Stimulated activated CD4-positive, alpha-beta T cell treated with anti-CD3 and anti-CD28 coated beads, Interleukin-12 subunit alpha, Interleukin-12 subunit beta, amount 100 ng/mL, for 24 hours (primary cell): Measurements from ENCODE around the gene RAD51AP1.
"Not testable (repeated sequence)": the region's sequence is repeated elsewhere in the genome, so short reads cannot be mapped to it uniquely, and the experiment has no call there.

Source experiments
- DNase-seq, 2 experiments: peaks; one replicate each; pipeline ENCODE4 v3.0.0-alpha.2; 2020; ENCODE audit warnings: low read depth in 2 of 2

RAD51AP1 gene, protein sequence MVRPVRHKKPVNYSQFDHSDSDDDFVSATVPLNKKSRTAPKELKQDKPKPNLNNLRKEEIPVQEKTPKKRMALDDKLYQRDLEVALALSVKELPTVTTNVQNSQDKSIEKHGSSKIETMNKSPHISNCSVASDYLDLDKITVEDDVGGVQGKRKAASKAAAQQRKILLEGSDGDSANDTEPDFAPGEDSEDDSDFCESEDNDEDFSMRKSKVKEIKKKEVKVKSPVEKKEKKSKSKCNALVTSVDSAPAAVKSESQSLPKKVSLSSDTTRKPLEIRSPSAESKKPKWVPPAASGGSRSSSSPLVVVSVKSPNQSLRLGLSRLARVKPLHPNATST

DNA sequence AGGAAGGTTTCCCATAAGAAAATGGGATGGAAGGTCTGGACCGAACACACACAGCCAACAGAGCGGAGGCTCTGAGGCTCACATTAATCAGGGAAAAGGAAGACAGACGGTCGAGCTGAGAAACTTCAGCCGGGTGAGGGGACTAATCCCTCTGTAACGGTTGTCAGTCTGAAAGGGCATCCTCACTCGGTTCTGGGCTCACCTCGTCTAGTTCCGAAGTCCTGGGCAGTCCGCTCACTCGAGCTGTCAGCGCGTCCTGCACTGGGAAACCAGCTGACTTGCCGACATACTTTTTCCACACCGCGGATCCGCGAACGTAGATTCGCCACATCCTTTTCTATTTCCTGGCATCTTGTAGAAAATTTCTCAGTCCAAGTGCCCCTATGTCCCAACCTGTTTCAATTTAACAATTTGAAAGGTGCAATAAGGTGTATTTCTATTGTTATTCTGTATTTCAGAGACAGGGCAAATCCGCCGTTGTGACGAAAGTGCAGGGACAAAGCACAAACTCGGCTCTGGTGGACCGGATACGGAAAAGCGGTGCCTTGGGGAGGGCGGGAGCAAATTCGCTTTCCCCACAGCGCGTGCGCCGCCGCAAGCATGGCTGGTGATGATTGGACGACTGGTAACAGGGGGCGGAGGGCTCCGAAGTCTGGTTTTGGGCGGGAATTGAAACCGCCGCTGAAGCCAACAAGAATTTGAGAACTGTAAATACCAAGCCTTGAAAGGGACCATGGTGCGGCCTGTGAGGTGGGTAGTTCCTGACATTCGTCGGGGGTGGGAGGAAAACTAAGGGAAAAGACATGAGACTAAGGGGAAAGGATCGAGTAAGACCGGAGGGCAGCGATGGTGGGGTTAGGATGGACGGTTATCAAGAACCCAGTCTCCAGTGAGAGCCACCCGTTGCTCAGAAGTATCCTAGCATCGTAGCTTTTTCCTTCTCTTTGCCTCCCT is at the start of gene RAD51AP1:
TSS of gene RAD51AP1 (plus strand) at position 684 of the 954 bp plus-strand sequence. CDS start at position 734, 50 bp downstream.
- DNase-seq = peak; percentile 90

DNA sequence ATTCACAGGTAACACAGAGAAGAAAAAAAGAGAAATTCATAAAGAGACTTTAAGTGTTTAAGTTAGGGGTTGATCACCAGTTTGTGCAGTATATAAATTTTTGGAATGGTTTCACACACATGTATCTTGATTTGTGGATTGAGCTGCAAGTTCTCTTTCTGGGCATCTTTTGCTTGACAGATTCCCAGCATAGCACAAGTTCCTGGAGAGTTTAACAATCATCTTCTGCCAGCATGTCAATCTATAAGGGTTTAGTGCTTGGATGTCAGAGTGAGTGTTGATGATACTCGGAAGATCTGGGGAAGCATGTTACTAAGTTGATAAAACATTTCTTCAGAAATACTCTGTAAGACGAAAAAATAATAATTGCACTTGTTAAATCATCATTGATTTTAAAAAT is 49.1 kb upstream of the RAD51AP1 start:
- no peak for DNase-seq

DNA sequence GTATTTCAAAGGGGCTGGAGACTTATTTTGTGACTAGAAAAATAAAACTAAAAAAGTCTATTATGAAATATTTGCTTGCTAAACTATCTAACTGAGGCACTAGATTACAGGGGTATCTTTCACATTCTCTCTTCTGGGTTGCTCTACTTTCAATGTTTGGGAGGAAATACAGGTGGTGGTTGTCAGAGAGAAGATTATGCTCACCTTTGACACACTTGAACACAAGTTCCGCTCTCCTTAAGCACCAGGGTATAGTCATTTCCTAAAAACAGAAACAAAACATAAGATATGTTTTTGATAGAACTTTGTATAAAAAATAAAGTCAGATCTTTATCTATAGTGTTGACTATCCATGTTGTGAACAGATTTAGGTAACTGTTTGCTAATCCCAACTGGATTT is 47.7 kb upstream of the RAD51AP1 start:
- DNase-seq = no peak

DNA sequence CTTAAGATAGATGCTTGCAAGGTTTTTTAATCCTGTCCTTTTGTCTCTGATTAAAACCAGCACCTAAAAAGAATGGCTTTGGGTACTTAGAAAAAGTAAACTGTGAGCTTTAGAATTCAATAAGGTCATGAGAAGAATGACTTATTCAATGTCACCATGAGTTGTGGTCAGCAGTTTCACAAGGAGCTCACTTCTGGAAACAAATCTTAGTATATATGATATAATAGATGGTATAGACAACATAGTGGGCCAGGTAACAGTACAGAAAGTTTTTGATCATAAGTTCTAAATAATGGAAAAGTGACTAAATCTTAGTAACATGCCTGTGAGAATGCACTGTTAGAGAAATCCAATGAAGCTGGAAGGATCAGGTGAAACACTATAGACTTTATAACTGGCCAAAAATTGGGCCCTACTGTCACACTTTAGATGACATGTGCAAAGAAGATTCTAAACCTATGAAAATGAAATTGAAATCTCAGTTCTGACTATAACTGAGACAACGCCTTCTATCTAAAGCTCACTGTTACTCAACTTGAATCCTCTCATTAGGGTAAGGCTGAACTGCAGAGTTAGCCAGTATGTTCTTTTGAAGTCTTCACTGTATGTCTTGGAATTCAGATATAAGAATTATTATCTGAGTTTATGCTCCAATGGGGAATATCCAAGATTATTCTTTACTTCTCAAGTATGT is 42.4 kb upstream of the RAD51AP1 start:
- DNase-seq = no peak

DNA sequence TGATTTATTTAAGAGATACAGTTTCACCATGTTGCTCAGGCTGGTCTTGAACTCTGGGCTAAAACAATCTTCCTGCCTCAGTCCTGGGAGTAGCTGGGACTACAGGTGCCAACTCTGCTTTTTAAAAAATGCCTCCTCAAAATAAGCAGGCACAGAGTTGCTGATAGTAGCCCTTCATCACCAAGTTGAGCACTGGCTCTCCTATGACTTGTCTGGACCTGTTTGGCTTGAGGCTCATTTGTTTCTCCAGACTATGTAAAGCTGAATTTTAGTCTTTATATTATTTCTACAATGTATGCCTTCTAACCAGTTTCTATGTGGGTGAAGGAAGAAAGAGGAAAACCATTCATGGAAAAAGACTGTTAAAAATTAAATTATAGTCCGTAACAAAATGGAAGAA is 39.5 kb upstream of the RAD51AP1 start:
- no peak for DNase-seq

DNA sequence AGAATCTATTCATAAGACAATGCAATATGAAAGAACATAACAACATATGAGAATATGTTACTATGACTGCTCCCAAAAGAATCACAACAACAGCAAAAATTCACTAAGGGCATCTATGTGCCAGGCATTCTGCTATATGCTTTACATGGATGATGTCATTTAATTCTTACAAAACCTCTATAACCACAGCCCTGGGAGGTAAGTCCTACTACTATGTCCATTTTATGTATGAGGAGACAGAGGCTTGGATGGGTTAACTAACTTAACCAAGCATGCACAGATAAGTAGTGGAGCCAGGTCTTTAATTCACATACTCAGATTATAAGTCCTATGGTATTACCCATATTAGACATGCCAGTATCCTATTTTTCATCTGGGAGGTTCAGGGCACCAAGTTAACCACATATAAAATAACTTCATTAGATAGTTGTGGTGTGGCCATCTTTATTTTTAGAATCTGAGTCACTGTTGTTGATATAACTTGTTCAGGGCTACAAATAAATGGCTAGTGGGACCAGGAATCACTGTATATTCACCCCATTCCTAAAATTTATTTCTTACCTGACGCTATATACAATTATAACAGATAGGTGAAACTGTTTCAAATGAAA is 33.2 kb upstream of the RAD51AP1 start:
- DNase-seq = no peak

DNA sequence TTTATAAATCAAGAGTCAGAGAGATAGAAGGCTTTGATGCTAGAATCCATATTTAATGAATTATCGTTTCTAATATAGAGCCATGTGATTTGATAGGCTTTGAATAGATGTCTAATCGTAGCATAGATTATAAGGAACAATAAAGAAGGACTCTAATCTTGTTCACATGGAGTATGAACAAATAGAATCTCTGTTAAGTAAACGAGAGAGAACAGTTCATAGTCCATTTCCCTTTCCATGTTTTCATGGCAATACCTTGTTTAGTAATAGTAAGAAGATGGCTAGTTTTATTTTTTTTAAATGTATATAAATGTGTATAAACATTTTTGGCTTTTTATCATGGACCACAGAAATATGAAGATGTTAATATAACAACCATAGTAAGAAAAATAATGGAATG is 32.3 kb upstream of the RAD51AP1 start:
- DNase-seq = no peak

DNA sequence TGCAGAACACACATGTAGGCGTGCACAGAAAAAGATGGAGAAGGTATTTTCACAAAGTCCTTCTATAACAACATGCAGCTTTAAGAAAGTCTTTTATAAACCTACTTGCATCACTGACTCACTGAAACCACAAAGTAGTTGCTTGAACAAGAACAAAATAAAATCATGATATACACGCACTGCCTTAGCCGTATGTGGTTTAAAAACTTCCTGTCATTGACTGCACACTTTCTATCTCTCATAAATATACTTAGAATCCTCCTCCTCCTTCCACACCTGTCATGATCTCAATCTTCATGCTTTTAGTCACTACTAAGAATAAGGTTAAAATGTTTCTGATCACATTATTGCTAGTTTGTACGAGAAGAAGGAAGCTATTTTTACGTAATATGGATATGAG is 31.8 kb upstream of the RAD51AP1 start:
- no peak for DNase-seq

DNA sequence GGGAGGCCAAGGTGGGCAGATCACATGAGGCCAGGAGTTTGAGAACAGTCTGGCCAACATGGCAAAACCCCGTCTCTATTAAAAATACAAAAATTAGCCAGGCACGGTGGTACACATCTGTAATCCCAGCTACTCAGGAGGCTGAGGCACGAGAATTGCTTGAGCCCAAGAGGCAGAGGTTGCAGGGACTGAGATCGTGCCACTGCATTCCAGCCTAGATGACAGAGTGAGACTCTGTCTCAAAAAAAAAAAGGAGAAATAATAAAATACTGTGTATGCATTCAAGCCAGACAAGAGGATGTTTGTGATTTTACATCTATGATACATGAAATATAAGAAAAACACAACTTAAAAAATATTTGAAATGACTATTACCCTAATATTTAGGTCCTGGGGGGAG is 30.2 kb upstream of the RAD51AP1 start:
- DNase-seq = not testable (repeated sequence)

DNA sequence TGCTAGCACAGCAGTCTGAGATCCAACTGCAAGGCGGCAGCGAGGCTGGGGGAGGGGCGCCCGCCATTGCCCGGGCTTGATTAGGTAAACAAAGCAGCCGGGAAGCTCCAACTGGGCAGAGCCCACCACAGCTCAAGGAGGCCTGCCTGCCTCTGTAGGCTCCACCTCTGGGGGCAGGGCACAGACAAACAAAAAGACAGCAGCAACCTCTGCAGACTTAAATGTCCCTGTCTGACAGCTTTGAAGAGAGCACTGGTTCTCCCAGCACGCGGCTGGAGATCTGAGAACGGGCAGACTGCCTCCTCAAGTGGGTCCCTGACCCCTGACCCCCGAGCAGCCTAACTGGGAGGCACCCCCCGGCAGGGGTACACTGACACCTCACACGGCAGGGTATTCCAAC is 29.4 kb upstream of the RAD51AP1 start:
- DNase-seq = not testable (repeated sequence)

DNA sequence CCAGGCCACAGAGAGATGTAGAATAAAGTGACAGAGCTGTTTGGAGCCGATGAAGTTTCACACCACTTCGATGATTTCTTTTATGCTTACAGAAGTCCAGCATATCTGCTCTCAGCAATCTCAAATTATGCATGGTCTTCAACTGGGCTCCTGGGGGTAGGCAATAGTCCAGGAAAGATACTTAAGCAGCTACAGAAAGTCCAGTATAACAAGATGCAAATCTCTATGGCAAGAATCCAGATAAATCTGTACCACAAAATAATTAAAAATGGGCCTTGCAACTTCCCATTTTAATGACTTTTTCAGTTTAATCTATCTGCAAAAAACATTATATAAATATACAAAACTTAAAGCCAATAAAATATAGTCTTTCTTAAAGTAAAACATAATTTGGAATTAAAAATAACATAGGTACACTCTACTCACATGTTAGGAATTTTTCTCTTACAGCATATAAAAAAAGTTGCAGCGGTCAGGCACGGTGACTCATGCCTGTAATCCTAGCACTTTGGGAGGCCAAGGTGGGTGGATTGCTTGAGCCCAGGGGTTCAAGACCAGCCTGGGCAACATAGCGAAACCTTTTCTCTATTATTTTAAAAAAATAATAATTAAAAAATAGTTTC is 20.5 kb upstream of the RAD51AP1 start:
- no peak for DNase-seq

DNA sequence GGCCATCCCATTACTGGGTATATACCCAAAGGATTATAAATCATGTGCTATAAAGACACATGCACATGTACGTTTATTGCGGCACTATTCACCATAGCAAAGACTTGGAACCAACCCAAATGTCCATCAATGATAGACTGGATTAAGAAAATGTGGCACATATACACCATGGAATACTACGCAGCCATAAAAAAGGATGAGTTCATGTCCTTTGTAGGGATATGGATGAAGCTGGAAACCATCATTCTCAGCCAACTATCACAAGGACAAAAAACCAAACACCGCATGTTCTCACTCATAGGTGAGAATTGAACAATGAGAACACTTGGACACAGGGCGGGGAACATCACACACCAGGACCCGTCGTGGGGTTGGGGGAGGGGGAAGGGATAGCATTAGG is 15.2 kb upstream of the RAD51AP1 start:
- DNase-seq = not testable (repeated sequence)

DNA sequence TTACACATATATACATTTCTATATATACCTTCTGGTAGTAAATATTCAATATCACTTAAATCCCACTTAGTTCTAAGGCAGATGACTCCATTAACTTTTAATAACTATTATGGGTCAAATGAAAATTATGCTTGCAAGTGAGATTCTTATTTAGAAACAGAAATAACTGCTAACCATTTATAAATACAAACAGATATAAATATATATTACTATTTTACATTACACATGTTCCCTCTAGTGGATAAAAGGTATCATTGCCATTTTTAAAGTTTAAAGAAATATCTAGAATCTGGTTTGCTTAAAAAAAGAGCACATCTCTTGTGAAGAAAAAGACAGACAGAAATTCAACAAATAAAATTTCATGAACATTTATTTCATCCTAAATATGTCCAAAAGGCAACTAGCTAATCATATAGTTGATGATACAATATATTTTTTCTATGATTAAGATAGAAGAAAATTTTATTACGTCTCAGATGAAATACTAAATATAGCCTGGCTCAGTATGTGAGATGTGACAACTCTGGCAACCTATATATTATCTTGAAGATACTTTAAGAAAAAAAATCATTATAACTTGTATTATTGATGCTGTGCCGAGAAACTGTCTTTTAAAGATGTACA is 11.7 kb upstream of the RAD51AP1 start:
- DNase-seq = no peak

DNA sequence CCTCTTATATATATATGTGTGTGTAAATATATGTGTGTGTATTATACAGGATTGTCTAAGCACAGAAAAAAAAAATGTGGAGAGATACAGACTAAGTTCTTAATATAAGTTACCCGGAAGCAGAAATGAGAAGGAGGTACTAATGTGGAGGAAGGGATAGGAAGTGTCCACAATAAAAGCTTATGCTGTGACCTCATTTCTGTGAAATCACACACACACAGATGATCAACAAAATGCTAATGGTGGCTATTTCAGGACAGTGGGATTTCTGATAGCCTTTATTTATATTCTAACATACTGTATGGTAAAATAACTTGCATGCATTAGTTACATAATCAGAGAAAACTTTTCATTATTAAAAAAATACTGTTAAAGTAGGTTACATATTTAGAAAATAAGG is 8.5 kb upstream of the RAD51AP1 start:
- no peak for DNase-seq

DNA sequence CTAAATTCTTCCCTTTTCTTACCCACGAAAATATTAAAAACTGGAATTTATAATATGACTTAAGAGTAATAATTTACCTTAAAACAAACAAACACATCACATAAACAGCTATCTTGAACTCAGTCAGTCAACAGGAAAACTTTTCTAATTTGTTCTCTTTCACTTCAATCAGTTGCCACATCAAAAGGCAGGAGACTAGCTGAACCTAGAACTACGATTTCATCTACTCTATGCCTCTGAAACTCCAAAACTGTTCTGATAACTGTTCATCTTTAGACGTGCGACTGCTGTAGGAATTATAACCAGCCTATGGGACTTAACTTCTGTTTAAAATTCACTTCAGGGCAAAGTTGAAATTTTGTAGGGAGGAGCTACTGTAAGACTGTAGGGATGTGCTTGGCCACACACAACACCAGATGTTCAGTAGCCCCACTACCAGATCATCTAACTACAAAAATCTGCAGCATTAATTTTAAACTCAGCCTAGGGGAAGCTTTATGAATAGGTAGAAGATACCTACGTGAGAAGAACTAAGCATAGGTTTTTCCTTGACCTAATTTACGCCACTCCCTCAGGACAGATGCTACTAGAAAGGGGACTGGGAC is 7.6 kb upstream of the RAD51AP1 start:
- DNase-seq = no peak

DNA sequence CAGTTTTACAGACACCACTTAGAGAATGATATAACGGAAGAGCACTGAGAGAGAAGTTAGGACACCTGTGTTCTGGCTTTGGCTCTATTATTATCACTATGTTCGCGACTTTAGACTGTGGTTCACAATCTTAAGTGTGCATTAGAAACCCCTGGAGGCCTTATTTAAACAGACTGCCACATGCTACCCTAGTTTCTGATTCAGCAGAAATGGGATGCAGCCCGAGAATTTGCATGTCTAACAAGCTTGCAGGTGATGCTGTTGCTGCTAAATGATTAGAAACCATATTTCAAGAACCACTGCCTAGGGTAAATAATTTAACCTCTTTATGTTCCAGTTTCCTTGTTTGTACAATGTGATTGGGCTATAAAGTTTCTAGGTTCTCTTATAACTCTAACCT is 3.6 kb upstream of the RAD51AP1 start:
- no peak for DNase-seq

DNA sequence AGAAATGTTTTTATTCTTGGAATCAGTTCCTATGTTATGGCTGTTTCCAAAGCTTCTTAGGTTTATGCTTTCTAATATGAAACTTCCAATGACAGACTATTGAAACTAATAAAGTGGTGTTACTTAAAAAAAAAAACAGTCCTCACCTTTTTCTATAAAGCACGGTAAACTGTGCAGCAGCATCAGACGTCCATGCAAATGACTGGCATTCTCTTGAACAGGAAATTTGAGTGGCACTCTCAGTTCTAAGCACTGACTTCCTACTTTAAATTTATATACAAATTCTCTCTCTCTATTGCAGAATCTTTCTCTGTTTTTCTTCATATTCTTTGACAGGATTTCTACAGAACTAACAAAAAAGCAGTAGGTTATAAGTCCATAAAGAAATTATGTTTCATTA is 2.8 kb upstream of the RAD51AP1 start:
- no peak for DNase-seq

DNA sequence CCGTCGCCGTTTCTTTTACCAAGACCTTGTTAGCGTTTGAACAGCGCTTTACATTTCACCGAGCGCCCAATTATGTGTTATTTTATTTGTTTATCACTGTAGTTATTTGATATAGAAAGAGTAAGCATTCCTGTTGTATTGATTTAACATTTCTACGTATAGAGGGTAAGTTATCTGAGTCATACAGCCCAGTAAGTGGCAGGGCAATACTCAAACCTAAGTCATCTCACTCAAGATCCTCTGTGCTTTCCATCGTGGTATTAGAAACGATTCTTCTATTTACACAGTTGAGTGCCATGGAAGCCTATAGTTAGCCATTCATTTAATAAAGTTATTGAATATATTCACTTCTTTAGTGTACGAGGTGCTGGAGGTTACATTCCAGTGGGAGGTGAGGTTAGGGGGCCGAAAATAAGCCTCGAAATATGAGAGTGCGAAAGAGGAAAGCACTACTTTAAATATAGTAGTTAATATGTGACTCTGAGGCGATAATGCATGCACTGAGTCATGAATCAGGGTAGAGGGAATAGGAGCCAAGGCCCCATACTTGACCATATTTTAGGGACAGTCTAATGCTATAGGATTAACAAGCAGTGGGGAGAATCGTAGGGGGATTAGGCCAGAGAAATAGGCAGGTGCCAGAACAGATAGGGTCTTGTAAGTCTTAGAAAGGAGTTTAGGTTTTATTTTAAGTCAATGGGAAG is 629 bp downstream of the RAD51AP1 start:
- DNase-seq = no peak

DNA sequence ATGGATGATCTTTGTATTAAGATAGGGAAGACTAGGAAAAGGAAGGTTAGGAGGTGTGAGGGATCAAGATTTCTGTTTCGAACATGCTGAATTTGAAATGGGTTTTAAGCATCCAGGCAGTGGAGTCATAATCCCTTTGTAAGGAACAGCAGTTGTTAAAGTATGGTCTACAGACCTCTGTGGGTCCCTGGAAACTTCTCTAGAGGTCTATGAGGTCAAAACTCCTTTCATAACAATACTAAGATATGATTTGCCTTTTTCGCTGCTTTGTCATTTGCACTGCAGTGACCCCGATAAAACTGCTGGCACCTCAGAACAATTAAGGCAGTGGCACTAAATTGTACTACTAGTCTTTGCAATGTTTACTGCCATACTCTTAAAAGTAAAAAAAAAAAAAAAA is 1.5 kb downstream of the RAD51AP1 start:
- DNase-seq = no peak

DNA sequence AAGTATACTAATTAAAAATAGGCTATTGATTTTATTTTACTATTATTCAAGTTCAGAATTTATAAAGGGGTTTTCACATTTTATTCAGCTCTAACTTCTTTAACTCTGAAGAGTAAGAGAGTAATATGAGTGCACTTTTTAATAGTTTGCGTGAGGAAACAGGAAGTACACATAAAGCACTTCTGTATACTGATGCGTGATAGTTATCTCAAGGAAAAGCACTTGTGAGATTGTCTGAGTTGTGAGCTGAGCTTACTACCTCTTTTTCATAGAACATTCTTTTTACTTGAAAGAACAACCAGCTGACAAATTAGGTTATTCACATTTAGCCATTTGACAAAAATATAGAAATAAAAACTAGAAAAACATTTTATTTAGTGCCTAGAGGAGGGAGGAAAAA is 1.9 kb downstream of the RAD51AP1 start:
- no peak for DNase-seq
